NB4 (cell line): ENCODE data around the gene AMBRA1.

Experiments
- POLR2A ChIP-seq: IDR thresholded peaks from 2 replicates; pipeline ENCODE4 v1.6.1; 2011; ENCODE audit warnings: mild to moderate bottlenecking; ENCODE audit not compliant: insufficient read length; ENCODE audit errors: extremely low read depth
- TF ChIP-seq, protein P1 (sequence below): IDR thresholded peaks from one replicate; pipeline ENCODE4 v1.5.1; 2012; ENCODE audit warnings: low read depth, low read length

DNA sequence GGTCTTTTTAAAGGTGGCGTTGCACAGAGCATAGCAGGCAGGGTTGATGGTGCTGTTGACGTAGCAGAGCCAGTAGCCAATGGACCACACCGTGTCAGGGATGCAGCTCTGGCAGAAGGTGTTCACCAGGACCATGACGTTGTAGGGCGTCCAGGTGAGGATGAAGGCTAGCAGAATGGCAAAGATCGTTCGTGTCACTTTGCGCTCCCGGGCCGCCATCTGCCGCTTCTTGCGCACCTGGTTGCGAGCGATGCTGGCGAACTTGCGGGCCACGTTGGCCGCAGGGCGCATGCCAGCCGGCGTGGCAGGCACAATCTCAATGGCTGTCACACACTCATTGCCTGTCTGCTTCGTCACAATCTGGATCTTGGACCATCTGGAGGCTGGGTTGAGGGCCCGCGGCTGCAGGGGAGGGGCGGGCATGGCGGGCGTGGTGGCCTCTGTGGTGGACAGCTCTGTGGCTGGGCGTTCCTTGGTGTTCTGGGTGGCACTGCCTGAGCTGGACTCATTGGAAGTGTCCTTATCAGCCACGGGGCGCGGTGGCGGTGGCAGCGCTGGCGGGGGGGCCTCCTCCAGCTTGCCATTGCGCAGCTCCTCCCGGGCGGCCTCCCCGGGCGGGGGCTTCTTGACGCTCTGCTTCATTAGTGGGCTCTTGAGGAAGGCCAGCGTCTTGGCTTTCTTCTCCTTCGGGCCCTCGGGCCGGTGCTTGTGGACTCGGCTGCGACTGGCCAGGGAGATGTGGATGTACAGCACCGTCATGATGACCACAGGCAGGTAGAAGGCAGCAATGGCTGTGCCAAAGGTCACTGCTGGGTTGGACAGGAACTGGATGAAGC lies 208.4 kb downstream of the AMBRA1 start:
- TF ChIP-seq, protein P1, sequence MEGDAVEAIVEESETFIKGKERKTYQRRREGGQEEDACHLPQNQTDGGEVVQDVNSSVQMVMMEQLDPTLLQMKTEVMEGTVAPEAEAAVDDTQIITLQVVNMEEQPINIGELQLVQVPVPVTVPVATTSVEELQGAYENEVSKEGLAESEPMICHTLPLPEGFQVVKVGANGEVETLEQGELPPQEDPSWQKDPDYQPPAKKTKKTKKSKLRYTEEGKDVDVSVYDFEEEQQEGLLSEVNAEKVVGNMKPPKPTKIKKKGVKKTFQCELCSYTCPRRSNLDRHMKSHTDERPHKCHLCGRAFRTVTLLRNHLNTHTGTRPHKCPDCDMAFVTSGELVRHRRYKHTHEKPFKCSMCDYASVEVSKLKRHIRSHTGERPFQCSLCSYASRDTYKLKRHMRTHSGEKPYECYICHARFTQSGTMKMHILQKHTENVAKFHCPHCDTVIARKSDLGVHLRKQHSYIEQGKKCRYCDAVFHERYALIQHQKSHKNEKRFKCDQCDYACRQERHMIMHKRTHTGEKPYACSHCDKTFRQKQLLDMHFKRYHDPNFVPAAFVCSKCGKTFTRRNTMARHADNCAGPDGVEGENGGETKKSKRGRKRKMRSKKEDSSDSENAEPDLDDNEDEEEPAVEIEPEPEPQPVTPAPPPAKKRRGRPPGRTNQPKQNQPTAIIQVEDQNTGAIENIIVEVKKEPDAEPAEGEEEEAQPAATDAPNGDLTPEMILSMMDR = no peak
- no peak for TF ChIP-seq POLR2A
